GM18502 (cell line): ENCODE results near the gene ENDOD1.
"Not testable (repeated sequence)": the region's sequence is repeated elsewhere in the genome, so short reads cannot be mapped to it uniquely, and the experiment has no call there.

Experiments
- ATAC-seq: cut with Tn5 transposase; IDR thresholded peaks from one replicate; pipeline ENCODE4 v1.9.1; 2021; ENCODE audit warnings: mild to moderate bottlenecking; ENCODE audit not compliant: unreplicated experiment, poor library complexity

ENDOD1 gene

GRCh38 chr11:95100856-95101507, 11.3 kb downstream of the ENDOD1 start:
- no peak for ATAC-seq

GRCh38 chr11:95101935-95102334, 12.3 kb downstream of the ENDOD1 start:
- no peak for ATAC-seq

- no peak for ATAC-seq
Measured at GRCh38 chr11:95102733-95103132, 13.1 kb downstream of the ENDOD1 start.

GRCh38 chr11:95103701-95104100, 14.1 kb downstream of the ENDOD1 start:
- ATAC-seq: no peak

- no peak for ATAC-seq
Measured at GRCh38 chr11:95104121-95104830, 14.6 kb downstream of the ENDOD1 start.

GRCh38 chr11:95104856-95105255, 15.2 kb downstream of the ENDOD1 start:
- no peak for ATAC-seq

GRCh38 chr11:95108159-95108611, 18.5 kb downstream of the ENDOD1 start:
- ATAC-seq: no peak

GRCh38 chr11:95108671-95109551, 19.3 kb downstream of the ENDOD1 start:
- no peak for ATAC-seq

GRCh38 chr11:95111471-95111870, 21.8 kb downstream of the ENDOD1 start:
- not testable (repeated sequence) for ATAC-seq

- ATAC-seq: no peak
Measured at GRCh38 chr11:95111923-95112540, 22.4 kb downstream of the ENDOD1 start.

- ATAC-seq: no peak
Measured at GRCh38 chr11:95115597-95115996, 26.0 kb downstream of the ENDOD1 start.

- ATAC-seq: no peak
Measured at GRCh38 chr11:95119361-95120060, 29.9 kb downstream of the ENDOD1 start.

GRCh38 chr11:95121698-95122097, 32.1 kb downstream of the ENDOD1 start:
- ATAC-seq: no peak

- ATAC-seq: no peak
Measured at GRCh38 chr11:95123556-95123955, 33.9 kb downstream of the ENDOD1 start.

GRCh38 chr11:95128602-95129001, 39.0 kb downstream of the ENDOD1 start:
- no peak for ATAC-seq

- ATAC-seq: no peak
Measured at GRCh38 chr11:95132956-95133355, 43.3 kb downstream of the ENDOD1 start.

- no peak for ATAC-seq
Measured at GRCh38 chr11:95134491-95134890, 44.8 kb downstream of the ENDOD1 start.

- ATAC-seq: no peak
Measured at GRCh38 chr11:95135155-95135554, 45.5 kb downstream of the ENDOD1 start.

- ATAC-seq: no peak
Measured at GRCh38 chr11:95135880-95136279, 46.2 kb downstream of the ENDOD1 start.

- ATAC-seq: not testable (repeated sequence)
Measured at GRCh38 chr11:95136747-95137146, 47.1 kb downstream of the ENDOD1 start.
